GM21515 (cell line): Measurements from ENCODE around the gene PCYT1A.
"Not testable (repeated sequence)": the region's sequence is repeated elsewhere in the genome, so short reads cannot be mapped to it uniquely, and the experiment has no call there.

Source experiments
- ATAC-seq: cut with Tn5 transposase; IDR thresholded peaks from one replicate; pipeline ENCODE4 v1.9.1; 2021; ENCODE audit not compliant: unreplicated experiment

The PCYT1A gene

DNA sequence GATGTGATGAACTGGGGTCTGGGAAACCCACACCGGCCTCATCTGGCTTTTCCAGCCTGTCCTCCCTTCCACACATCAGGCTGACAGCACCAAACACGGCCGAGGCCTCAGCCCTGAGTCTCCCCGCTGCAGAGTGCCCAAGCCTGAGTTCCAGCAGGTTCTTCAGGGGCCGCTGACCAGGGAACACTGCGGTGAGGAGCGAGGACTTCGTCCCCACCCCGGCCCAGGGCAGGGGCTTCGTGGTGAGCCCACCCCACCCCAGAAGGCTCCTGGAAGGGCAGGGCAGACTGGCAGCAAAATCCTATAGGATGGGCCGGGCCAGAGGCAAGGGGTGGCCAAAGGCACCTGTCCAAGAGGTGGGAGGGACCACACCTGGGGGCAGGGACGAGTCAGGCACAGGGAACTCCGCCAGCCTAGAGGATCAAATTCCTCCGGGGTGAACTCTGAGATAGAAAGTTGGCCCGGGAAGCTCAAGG is 71.4 kb downstream of the PCYT1A start, which contains the start of gene SLC51A:
TSS of gene SLC51A (plus strand) at position 446 of the 476 bp plus-strand sequence. CDS start 179 bp downstream, outside the sequence.
- no peak for ATAC-seq

DNA sequence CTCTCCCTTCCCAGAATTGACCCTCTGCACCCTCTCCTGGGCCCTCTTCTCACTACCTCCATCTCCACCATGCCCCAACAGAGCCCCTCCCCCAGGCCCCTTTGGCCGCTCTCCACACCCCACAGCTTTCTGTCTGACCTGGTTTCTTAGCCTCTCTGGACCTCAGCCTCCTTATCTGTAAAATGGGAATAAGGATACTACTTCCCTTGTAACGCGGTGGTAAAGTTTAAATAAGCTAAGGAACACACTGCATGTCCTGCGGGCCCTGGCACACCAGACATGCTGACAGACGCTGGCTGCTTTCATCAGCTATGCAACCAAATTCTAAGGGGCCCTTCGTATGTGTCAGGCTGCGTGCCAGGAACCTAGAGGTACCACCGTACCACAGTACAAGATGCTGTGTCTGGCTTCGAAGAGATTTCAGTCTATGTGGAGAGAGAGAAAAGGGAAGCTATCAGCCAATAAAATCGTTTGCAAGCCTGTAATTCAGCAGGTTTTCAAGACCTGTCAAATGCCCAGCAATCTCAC is 72.0 kb downstream of the PCYT1A start:
- ATAC-seq, result no peak

DNA sequence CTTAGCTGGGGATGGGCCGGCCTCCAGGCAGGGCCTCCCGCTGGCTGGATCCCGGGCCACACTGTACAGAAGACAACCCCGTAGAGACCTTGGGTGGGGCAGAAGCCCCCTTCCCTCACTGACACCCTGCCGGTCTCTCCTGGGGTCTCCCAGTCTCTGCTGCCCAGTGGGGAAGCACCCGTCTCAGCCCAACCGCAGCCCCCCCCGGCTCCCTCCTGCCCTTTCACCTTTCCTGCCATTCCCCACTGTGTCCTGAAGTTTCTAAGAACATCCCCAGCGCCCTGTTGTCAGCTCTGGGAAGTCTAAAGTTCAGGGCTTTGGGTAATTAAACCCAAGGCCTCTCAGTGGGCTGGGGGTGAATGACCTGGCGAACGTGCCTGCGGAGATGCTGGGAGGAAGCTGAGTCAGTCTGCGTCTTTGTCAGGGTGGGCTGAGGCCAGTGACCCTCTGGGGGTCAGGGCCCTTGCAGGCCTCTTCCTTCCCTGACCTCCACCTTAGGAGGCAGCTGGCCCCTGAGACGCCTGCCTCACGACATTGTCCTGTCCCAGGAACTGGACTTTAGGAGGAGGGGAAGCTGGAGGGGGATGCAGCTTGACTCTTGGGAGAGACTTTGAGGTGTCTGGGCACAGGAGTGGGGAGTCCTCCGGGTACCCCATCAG is 72.6 kb downstream of the PCYT1A start:
- ATAC-seq, result no peak

DNA sequence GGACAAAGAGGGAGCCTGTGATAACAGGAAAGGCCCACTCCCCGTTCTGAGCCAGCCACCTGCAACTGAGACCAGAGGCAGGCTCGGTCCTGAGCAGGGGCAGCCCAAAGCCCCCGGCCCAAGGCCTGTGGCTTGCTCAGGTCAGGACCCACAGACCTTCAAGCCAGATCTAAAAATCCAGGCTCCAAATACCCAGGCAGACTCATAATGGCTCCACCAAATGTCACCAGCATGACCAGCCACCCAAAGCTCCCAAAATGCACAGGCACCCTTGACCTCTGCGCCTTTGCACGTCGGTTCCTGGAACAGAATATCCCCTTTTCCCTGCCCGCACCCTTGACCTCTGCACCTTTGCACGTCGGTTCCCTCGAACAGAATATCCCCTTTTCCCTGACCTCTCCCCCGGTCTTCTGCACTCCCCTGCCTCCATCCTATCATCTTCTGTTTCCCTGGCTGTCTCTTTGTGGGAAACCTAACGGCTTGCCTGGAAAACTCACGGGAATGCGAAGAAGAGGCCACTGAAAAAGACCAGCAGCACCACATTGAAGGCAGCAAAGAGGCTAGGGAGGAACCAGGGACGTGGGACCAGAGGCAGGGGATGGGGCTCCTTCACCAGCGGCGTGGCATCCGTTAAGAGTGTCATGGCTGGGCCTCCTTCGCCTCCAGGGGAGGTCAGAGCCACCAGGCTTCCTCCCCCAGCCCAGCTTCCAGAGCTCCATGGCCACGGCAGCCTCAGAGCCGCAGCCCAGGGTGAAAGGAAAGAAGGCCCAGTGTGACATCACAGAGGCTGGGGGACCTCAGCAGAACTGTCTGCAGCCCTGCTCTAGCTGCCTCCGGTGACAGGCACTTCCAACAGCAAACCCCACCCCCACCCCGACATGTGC is 76.6 kb downstream of the PCYT1A start, which contains the start of gene ZDHHC19:
TSS of gene ZDHHC19 (minus strand) at position 728 of the 884 bp plus-strand sequence. CDS start at position 643, 85 bp downstream.
- no peak for ATAC-seq

DNA sequence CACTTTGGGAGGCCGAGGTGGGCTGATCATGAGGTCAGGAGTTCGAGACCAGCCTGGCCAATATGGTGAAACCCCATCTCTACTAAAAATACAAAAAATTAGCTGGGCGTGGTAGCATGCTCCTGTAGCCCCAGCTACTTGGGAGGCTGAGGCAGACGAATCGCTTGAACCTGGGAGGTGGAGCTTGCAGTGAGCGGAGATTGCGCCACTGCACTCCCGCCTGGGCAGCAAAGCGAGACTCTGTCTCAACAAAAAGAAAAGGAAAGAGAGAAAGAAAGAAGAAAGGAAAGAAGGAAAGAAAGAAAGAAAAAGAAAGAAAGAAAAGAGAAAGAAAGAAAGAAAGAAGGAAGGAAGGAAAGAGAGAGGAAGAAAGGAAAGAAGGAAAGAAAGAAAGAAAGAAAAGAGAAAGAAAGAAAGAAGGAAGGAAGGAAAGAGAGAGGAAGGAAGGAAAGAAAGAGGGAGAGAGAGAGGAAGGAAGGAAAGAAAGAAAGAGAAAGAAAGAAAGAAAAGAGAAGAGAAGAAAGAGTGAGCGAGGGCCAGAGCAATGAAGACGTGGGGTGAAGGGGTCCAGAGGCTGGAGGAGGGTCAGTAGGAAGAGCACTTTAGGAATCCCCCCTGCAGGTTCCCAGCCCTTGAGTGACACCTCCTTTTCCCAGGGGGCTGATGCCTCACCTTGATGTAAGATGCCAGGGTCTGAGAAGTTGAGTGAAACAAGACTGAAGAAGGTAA is 77.4 kb downstream of the PCYT1A start:
- ATAC-seq, result not testable (repeated sequence)

DNA sequence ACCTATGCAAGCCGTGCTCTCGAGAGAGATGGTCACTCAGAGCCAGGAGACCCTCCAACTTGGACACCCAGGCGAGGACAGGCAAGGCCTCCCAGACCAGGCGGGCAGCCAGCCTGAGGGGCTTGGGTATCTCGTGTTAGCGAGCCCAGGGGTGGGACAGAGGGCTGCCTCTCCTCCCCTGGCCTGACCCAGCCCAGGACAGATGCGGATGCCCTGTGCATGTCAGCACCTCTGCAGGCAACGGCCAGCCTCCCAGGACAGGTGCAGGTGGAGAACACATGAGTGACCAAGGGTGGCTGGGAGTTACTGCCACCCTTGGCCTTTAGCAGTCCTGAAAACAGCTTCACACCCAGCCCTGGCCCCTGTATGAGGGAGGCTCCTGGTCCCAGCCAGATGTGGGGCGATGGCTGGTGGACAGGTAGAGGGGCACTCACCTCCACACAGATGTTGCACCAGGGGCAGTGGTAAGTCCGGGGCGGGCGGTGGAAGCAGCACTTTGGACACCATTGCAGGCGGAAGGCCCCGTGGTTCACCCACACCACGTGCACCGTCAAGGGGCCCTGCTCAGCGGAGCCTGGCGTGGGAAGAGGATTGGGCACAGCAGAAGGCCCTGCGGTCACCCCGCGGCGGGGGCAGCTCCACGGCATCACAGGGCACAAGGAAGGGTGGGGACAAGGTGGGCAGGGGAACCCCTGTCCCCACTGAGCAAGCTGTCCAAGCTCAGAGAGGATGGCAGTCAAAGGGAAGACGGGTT is 78.4 kb downstream of the PCYT1A start:
- ATAC-seq, result no peak

DNA sequence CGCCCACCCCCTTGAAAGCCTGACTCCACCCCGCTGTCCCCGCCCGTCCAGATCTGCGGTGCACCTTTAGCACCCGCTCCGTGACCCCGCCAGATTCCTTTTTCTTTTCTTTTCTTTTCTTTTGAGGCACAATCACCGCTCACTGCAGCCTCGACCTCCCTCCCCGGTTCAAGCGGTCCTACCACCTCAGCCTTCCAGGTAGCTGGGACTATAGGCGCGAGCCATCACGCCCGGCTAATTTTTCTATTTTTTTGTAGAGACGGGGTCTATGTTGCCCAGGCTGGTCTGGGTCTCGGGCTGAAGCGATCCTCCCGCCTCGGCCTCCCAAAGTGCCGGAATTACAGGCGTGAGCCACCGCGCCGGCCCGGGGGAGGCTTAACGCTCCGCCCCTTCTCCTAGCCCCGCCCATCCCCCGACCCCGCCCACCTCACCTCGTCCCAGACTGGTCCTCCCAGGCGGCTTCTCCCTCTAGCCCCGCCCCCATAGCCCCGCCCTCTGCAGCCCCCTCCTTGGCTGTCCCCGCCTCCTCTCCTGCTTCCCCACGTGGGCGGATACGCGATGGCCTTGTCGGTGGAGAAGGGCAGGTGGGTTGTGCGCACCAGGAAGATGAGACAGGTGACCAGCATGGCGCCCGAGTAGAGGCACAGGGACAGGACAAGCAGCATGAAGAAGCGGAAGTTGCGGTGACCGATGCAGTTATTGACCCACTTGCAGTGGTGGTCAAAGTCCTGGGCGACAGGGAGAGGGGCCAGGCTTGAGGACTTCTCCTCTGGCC is 79.5 kb downstream of the PCYT1A start:
- ATAC-seq, result no peak

DNA sequence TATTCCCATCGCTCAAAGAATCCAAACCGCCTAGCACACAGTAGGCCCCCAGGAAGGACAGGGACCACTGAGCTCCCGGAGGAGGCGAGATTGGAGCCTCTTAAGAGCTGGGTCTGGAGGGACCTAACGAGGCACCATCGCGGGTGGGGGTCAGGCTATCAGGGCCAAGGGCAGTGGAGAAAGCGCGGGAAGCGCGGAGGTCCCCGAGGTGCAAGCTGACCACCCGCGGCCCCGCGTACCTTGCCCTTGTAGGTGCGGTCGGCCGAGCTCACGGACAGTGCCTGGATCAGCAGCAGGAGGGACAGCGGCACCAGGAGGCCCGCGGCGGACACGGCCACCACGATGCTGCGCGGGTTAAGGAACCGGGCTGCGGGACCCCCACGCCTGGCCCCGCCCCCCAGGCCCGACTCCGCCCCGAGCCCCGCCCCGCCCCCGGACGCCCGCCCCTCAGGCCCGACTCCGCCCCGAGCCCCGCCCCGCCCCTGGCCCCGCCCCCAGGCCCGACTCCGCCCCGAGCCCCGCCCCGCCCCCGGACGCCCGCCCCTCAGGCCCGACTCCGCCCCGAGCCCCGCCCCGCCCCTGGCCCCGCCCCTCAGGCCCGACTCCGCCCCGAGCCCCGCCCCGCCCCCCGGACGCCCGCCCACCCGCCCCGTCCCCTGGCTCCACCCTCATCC is 80.2 kb downstream of the PCYT1A start:
- no peak for ATAC-seq

DNA sequence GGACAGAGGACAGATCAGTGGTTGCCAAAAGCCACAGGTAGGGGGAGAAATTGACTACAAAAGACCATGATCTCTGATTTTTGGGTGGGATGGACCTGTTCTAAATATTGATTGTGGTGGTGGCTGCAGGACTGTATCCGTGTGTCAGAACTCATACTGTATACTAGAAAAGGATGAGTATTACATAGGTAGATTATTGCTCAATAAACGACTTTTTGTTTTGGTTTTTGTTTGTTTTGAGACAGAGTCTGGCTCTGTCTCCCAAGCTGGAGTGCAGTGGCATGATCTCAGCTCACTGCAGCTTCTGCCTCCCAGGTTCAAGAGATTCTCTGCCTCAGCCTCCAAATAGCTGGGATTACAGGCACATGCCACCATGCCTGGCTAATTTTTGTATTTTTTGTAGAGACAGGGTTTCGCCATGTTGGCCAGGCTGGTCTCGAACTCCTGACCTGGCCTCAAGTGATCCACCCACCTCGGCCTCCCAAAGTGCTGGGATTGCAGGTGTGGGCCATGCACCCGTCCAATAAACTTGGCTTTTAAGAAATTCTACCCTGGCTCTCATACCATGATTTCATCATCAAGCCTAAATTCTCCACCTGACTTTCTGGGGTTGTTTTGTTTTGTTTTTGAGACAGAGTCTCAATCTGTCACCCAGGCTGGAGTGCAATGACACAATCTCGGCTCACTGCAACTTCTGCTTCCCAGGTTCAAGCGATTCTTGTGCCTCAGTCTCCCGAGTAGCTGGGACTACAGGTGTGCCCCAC is 81.9 kb downstream of the PCYT1A start:
- ATAC-seq, result not testable (repeated sequence)

DNA sequence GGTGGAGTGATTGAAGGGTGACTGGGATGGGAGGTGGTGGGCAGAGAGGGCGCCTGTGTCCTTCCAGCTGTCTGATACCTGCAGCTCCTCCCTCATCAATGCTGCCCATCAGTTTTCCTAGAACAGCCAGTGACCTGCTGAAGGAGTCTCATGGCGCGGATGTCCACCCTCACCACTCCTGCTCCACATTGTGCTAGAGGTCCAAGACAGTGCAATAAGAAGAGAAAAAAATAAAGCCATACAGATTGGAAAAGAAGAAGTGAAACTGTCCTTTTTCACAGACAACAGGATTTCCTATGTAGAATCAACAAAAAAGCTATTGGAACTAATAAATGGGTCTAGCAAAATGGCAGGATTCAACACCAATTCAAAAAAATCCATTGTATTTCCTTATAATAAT is 83.7 kb downstream of the PCYT1A start:
- ATAC-seq, result no peak

DNA sequence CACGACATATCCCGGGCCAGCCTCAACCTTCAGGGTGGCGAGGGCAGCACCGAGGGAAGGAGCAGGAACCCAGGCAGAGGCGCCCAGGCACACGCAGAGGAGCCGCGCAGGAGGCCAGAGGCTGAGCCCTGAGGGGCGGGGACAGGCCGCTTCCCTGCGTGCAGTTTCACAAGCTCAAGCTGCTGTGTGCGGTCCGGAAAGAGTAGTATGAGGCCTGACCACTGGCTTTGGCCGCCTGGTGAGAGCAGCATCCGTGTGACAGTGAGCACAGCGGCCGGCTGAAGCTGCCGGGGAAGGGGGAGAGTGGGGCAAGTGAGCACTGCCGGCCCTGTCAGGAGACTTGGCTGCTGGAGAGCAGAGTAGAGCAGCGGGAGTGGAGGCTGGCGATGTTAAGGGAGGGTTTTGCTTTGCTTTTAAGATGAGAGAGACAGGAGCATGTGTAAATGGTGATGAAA is 85.0 kb downstream of the PCYT1A start:
- no peak for ATAC-seq

DNA sequence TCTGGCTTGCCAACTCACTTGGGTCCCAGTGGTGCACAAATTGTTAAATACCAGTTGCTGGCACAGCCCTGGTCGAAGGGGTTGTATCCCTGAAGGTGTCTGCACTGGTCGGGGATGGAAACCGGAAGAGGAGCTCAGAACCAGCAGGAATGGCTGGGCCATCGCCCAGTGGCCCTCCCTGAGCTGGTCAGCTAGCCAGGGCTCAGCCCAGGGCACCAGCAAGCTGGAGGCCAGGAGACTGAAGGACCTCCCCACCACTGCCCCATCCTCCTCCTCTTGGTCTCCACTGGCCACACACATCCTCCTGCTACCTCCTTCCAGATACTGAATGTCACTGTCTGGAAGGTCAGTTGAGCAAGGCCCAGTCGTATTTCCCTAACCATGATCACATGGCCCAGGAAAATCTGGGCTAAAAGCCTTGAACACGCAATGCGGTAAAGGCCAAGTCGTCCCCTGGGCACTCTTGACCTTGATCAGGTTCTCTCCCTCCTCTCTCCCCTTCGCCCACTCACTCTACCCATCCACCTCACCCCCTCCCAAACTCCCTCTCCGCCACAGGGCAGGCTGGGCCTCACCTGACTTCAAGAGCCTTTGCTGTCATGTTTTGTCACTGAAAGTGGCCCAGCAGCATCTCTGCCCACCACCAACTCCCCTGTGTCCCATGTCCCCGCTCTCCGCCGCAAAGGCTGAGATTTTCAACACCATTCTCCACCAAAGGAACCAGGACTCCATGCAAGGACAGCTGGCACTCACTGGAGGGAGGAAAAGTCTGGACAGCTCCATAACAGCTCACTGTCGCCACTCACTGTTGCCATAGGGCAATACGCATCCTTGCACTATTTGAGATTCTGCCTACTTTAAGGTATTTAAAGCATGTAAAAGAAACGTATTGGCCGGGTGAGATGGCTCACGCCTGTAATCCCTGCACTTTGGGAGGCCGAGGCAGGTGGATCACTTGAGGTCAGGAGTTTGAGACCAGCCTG is 88.5 kb downstream of the PCYT1A start:
- no peak for ATAC-seq

DNA sequence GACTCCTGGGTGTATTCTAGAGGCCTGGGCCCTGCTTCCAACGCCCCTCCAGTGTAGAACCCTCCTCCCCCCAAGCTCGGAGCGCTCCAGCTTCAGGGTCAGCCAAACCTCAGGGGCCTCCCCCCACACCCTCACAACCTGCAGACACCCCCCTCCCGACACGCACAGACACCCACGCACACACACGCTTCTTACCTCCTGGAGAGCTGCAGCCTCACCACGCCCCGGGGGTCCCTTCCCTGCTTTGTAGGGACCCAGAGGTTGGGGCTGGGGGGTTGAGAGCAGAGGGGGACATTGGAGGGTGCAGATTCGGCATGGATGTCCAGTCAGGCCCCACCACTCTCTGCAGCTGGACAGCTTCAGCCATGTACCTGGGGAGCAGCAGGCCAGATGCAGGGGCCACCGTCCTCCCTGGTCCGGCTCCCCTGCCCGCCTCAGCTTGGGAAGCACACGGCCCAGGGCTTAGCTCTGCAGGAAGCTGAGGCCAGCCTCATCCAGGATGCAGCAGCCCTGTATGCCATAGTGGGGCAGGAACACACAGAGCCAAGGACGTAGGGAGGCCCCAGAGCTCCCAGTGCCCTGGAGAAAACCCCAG is 89.3 kb downstream of the PCYT1A start:
- ATAC-seq, result no peak

DNA sequence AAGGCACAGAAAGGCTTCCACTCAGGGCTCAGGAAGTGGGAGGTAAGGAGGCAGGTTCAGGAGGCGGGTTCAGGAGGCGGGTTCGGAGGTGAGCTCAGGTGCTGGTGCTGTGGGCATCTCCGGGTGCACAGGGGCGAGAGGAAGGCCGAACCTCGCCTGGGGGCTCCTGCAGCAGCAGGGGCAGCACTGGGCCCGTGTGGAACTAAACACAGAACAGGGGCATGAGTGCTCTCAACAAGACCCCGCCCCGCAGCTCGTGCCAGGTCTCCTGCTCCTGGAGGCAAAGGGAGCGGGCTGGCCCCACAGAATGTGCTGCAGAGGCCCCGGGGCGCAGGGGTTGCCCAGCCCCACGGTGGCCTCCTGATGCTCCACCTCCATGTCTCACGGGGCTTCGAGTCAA is 90.0 kb downstream of the PCYT1A start:
- ATAC-seq, result no peak

DNA sequence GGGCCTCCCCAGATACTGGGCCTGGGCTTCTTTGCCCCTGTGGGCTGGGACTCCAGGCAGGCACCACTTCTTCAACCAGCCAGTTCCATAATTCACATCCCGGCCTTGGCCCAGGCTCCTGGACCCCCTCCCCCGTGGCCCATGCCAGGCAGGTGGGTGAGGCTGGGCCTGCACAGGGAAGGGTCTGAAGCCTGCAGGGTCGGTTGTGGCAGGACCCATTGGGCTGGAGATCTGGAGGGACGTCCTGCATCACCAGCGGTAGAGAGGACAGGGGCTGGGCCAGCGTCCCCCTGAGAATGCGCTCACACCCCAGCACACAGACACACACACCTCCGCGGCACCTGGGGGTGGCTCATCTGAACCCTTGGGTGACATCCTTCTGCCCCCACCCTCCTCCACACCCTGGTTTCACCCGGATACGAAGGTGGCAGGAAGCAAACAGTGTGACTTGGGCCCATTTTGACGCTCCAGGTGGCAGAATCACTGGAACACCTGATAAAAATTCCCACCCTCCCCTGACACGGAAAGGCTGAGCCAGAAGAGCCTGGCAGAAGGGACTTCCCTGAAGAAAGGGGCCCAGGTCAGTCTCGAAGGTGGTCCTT is 91.8 kb downstream of the PCYT1A start:
- no peak for ATAC-seq

DNA sequence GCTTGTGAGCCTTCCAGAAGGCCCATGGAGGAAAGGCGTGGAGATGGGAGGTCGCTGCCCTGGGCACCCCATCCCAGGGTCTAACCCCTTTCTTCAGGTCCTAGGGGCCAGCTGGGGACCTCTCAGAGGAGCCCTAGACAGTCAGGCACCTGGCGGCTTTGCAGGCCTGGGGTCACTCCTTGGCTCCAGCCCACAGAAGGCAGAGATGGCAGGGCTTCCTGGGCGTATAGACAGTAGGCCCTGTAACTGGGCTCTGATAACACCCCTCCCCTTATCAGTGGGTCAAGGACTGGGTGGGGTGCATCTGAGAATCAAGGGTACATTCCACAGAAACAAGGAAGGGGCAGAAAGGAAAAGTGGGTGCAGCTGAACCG is 93.0 kb downstream of the PCYT1A start:
- ATAC-seq, result no peak
